HG03045 (cell line): ENCODE measurements around the gene ATP4B.

Experiments
- ATAC-seq: cut with Tn5 transposase; IDR thresholded peaks from one replicate; pipeline ENCODE4 v1.9.1; 2021; ENCODE audit warnings: mild to moderate bottlenecking, moderate library complexity; ENCODE audit not compliant: unreplicated experiment

ATP4B gene

GRCh38 chr13:113608967-113609533, 48.9 kb downstream of the ATP4B start:
- ATAC-seq: no peak

GRCh38 chr13:113607889-113608635, 49.9 kb downstream of the ATP4B start:
- no peak for ATAC-seq

GRCh38 chr13:113607056-113607888, 50.7 kb downstream of the ATP4B start:
- no peak for ATAC-seq

GRCh38 chr13:113605866-113606438, 52.0 kb downstream of the ATP4B start:
- no peak for ATAC-seq

GRCh38 chr13:113605461-113605860, 52.5 kb downstream of the ATP4B start:
- no peak for ATAC-seq

- peak; percentile 50 for ATAC-seq
These were observed 53.8 kb downstream of the ATP4B start for GRCh38 chr13:113604186-113604585.

GRCh38 chr13:113603116-113603710, 54.8 kb downstream of the ATP4B start:
- no peak for ATAC-seq

- no peak for ATAC-seq
These were observed 55.6 kb downstream of the ATP4B start for GRCh38 chr13:113602291-113602988.

- no peak for ATAC-seq
These were observed 56.6 kb downstream of the ATP4B start for GRCh38 chr13:113601166-113602070.

- ATAC-seq: no peak
These were observed 58.6 kb downstream of the ATP4B start for GRCh38 chr13:113599391-113599790.
